Measurements from ENCODE around the gene RAB20. TPM values are rescaled to one million over a fixed set of nuclear protein-coding genes. Genes with fewer than 3 reads are reported as not detected.

Gene RAB20
- total RNA-seq, 1 experiment from 2014 or later: 0.88 TPM

DNA sequence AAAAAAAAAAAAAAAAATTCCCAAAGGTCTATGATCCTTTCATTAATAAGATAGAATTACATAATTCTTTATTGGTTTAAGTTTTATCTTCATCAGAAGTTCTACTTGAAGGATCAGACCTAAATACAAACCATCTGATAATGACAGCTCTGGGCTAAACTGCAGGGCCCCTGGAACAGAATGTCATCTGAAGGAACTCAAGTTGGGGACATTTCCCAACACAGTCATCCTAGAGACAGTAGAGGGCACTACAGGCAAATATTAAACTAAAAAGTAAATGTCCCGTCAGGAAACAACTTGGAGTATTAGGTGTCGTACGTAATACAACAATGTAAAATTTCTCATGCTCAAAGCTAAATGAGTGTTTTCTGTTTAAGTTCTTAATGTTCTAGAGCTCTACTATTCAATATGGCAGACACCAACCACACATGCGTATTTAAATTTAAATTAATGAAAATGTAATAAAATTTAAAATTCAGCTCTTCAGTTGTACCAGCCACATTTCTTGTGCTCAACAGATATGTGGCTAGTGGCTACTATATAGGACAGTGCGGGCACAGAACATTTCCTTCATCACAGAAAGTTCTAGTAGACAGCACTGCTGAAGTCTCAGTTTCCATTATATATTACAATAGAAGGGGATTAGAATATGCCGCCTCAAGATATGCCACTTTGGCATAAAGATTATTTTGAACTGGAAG, 32.1 kb upstream of the RAB20 start:
- H3K4me1 ChIP-seq (ENCODE audit: insufficient read depth, low read length, poor library complexity, severe bottlenecking): no peaks in the 10 kb centered on the region
- no peaks in the 10 kb centered on the region for H3K9me3 ChIP-seq (ENCODE audit: low read depth, low read length, poor library complexity, severe bottlenecking)
- TF ChIP-seq EZH2 (IDR thresholded peaks at IDR 0.05; ENCODE audit: borderline replicate concordance, low read depth, low read length, poor library complexity, severe bottlenecking) (no peak), CTCF (conservative IDR thresholded peaks at IDR 0.05; ENCODE audit: low read depth, low read length) (peak; percentile 78)
- BruUV-seq (replicated peaks): no TSS peak
- intact Hi-C loops (cut with micrococcal nuclease; ENCODE audit: unreplicated experiment): loop anchor here (1.0 to 10.0 kb wide), 3 partner anchors 226 to 629 kb away; partner anchors contain the start of gene ANKRD10
- H3K36me3 ChIP-seq (ENCODE audit: insufficient read depth, low read length, poor library complexity, severe bottlenecking): no peaks in the 10 kb centered on the region
- no peak overlapping the region for H3K4me3 ChIP-seq (ENCODE audit: low read depth, low read length, poor library complexity, severe bottlenecking)
- CTCF ChIA-PET: interaction anchor here (0.5 to 1.1 kb wide), 5 partner anchors 22 to 473 kb away, joined by 3 to 4 read pairs (median 3); partner anchors contain the start of gene NAXD
- no peak overlapping the region for H3K27ac ChIP-seq (ENCODE audit: low read depth, low read length, poor library complexity, severe bottlenecking)
- no peaks in the 10 kb centered on the region for H3K27me3 ChIP-seq (replicated peaks; ENCODE audit: insufficient read depth, low read depth, low read length, poor library complexity)
- POLR2A ChIA-PET (ENCODE audit: low non-redundant PET): interaction anchor here (0.8 kb wide), 1 partner anchor 474 kb away, joined by 4 read pairs; no protein-coding TSS in a partner anchor
- DNase-seq (ENCODE audit: low spot score): peak; percentile 80

- no peak for DNase-seq (ENCODE audit: low spot score)
- Histone ChIP-seq H3K4me1 (ENCODE audit: insufficient read depth, low read length, poor library complexity, severe bottlenecking) (no peaks in the 10 kb centered on the region), H3K27me3 (replicated peaks; ENCODE audit: insufficient read depth, low read depth, low read length, poor library complexity) (no peaks in the 10 kb centered on the region), H3K36me3 (ENCODE audit: insufficient read depth, low read length, poor library complexity, severe bottlenecking) (no peaks in the 10 kb centered on the region), H3K27ac (ENCODE audit: low read depth, low read length, poor library complexity, severe bottlenecking) (no peak overlapping the region), H3K4me3 (ENCODE audit: low read depth, low read length, poor library complexity, severe bottlenecking) (no peak overlapping the region), H3K9me3 (ENCODE audit: low read depth, low read length, poor library complexity, severe bottlenecking) (no peaks in the 10 kb centered on the region)
- no TSS peak for BruUV-seq (replicated peaks)
- intact Hi-C loops (cut with micrococcal nuclease; ENCODE audit: unreplicated experiment): loop anchor here (1.0 to 10.0 kb wide), 3 partner anchors 227 to 630 kb away; partner anchors contain the start of gene ANKRD10
- ChIA-PET CTCF (no interaction called here), POLR2A (ENCODE audit: low non-redundant PET) (no interaction called here)
- TF ChIP-seq CTCF (conservative IDR thresholded peaks at IDR 0.05; ENCODE audit: low read depth, low read length): no peak
- TF ChIP-seq EZH2 (IDR thresholded peaks at IDR 0.05; ENCODE audit: borderline replicate concordance, low read depth, low read length, poor library complexity, severe bottlenecking): no peak
Measured at GRCh38 chr13:110592665-110593064, 31.1 kb upstream of the RAB20 start.

DNA sequence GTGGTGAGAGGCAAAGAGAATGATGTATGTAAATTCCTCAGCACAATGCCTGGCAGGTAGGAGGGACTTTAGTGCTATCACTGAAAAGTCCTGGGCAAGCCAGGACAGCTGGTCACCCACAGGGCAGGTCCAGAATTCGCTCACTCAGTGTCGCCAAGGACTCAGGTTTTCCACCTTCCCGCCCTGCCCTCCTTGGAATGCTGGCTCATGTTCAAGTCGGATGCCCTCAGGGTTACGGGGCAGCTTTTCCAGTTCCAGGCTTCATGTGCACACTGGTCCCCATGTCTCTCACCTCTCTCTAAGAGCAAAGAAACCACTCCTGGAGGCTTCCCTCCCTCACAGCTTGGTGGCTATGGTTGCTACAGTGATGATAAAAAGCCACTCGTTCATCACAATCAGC, 29.1 kb upstream of the RAB20 start:
- TF ChIP-seq CTCF (conservative IDR thresholded peaks at IDR 0.05; ENCODE audit: low read depth, low read length) (no peak), EZH2 (IDR thresholded peaks at IDR 0.05; ENCODE audit: borderline replicate concordance, low read depth, low read length, poor library complexity, severe bottlenecking) (no peak)
- ChIA-PET CTCF (no interaction called here), POLR2A (ENCODE audit: low non-redundant PET) (no interaction called here)
- Histone ChIP-seq H3K4me3 (ENCODE audit: low read depth, low read length, poor library complexity, severe bottlenecking) (no peak overlapping the region), H3K27me3 (replicated peaks; ENCODE audit: insufficient read depth, low read depth, low read length, poor library complexity) (no peaks in the 10 kb centered on the region), H3K9me3 (ENCODE audit: low read depth, low read length, poor library complexity, severe bottlenecking) (no peaks in the 10 kb centered on the region), H3K4me1 (ENCODE audit: insufficient read depth, low read length, poor library complexity, severe bottlenecking) (no peaks in the 10 kb centered on the region), H3K36me3 (ENCODE audit: insufficient read depth, low read length, poor library complexity, severe bottlenecking) (no peaks in the 10 kb centered on the region), H3K27ac (ENCODE audit: low read depth, low read length, poor library complexity, severe bottlenecking) (no peak overlapping the region)
- DNase-seq (ENCODE audit: low spot score): no peak
- no TSS peak for BruUV-seq (replicated peaks)
- intact Hi-C loops (cut with micrococcal nuclease; ENCODE audit: unreplicated experiment): loop anchor here (5.0 to 10.0 kb wide), 2 partner anchors 324 to 632 kb away; partner anchors contain the start of gene ANKRD10
